WTC11 (cell line): Measurements from ENCODE around the gene UBTD1.

ENCODE experiments used
- ESRRA ChIP-seq: sonication (generic); formaldehyde crosslinking; IDR thresholded peaks from 2 replicates; pipeline ENCODE4 v1.8.1; 2022; ENCODE audit warnings: mild to moderate bottlenecking, missing genetic modification reagents, borderline replicate concordance
- FOXJ3 ChIP-seq: sonication (generic); formaldehyde crosslinking; IDR thresholded peaks from 2 replicates; pipeline ENCODE4 v1.9.0; 2021; ENCODE audit warnings: missing genetic modification reagents, mild to moderate bottlenecking, borderline replicate concordance
- IRF2 ChIP-seq: sonication (generic); formaldehyde crosslinking; IDR thresholded peaks from 2 replicates; pipeline ENCODE4 v1.8.0; 2022; ENCODE audit warnings: low read depth, missing genetic modification reagents, borderline replicate concordance
- SP1 ChIP-seq: sonication (generic); formaldehyde crosslinking; conservative IDR thresholded peaks from 2 replicates; pipeline ENCODE4 v1.8.1; 2022; ENCODE audit warnings: missing genetic modification reagents
- TEAD4 ChIP-seq: sonication (generic); formaldehyde crosslinking; IDR thresholded peaks from 2 replicates; pipeline ENCODE4 v1.8.0; 2022; ENCODE audit warnings: mild to moderate bottlenecking, missing genetic modification reagents
- ZNF263 ChIP-seq: sonication (generic); formaldehyde crosslinking; IDR thresholded peaks from 2 replicates; pipeline ENCODE4 v1.8.1; 2022; ENCODE audit warnings: low read depth, mild to moderate bottlenecking, moderate library complexity, missing genetic modification reagents
- TF ChIP-seq, protein P1 (sequence below): fragments of 200-600 bp; IDR thresholded peaks from 2 replicates; pipeline ENCODE4 v1.8.0; 2022; ENCODE audit warnings: antibody characterized with exemption
- TF ChIP-seq, protein P2 (sequence below): sonication (generic); formaldehyde crosslinking; IDR thresholded peaks from 2 replicates; pipeline ENCODE4 v1.8.1; 2022; ENCODE audit warnings: low read depth, missing genetic modification reagents, borderline replicate concordance
- TF ChIP-seq, protein P3 (sequence below): sonication (generic); formaldehyde crosslinking; IDR thresholded peaks from 2 replicates; pipeline ENCODE4 v1.8.0; 2022; ENCODE audit warnings: mild to moderate bottlenecking, missing genetic modification reagents
- TF ChIP-seq, protein P4 (sequence below): sonication (generic); formaldehyde crosslinking; IDR thresholded peaks from 2 replicates; pipeline ENCODE4 v1.8.1; 2022; ENCODE audit warnings: mild to moderate bottlenecking, missing genetic modification reagents, moderate library complexity, borderline replicate concordance
- TF ChIP-seq, protein P5 (sequence below): sonication (generic); formaldehyde crosslinking; IDR thresholded peaks from 2 replicates; pipeline ENCODE4 v1.8.1; 2023; ENCODE audit warnings: mild to moderate bottlenecking, missing genetic modification reagents, moderate library complexity
- TF ChIP-seq, protein P6 (sequence below): sonication (generic); formaldehyde crosslinking; IDR thresholded peaks from 2 replicates; pipeline ENCODE4 v1.8.0; 2022; ENCODE audit warnings: mild to moderate bottlenecking, missing genetic modification reagents

DNA sequence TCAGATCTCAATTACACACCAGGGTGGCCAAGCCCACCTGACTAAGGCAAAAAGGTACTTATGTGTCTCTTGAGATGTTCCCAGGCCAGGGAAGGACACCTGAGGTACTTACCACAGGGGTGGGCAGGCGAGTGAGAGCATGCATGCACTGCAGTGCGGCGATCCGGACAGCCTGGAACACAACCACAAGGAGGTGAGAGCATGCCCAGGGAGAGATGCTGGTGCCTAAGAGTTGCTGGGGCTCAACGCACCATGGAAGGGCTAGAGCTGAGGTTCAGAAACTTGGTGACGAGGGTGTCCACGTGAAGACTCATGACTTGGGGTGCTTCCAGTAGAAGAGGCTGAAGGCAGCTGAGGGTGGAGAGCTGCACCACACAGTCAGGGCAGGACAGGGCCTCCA lies 39.6 kb upstream of the UBTD1 start:
- TF ChIP-seq, protein P1, sequence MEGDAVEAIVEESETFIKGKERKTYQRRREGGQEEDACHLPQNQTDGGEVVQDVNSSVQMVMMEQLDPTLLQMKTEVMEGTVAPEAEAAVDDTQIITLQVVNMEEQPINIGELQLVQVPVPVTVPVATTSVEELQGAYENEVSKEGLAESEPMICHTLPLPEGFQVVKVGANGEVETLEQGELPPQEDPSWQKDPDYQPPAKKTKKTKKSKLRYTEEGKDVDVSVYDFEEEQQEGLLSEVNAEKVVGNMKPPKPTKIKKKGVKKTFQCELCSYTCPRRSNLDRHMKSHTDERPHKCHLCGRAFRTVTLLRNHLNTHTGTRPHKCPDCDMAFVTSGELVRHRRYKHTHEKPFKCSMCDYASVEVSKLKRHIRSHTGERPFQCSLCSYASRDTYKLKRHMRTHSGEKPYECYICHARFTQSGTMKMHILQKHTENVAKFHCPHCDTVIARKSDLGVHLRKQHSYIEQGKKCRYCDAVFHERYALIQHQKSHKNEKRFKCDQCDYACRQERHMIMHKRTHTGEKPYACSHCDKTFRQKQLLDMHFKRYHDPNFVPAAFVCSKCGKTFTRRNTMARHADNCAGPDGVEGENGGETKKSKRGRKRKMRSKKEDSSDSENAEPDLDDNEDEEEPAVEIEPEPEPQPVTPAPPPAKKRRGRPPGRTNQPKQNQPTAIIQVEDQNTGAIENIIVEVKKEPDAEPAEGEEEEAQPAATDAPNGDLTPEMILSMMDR: no peak
- TF ChIP-seq, protein P2, sequence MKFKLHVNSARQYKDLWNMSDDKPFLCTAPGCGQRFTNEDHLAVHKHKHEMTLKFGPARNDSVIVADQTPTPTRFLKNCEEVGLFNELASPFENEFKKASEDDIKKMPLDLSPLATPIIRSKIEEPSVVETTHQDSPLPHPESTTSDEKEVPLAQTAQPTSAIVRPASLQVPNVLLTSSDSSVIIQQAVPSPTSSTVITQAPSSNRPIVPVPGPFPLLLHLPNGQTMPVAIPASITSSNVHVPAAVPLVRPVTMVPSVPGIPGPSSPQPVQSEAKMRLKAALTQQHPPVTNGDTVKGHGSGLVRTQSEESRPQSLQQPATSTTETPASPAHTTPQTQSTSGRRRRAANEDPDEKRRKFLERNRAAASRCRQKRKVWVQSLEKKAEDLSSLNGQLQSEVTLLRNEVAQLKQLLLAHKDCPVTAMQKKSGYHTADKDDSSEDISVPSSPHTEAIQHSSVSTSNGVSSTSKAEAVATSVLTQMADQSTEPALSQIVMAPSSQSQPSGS (CRISPR knock-in tag): no peak
- TF ChIP-seq SP1: no peak
- no peak for TF ChIP-seq ESRRA (CRISPR knock-in tag)
- TF ChIP-seq, protein P3, sequence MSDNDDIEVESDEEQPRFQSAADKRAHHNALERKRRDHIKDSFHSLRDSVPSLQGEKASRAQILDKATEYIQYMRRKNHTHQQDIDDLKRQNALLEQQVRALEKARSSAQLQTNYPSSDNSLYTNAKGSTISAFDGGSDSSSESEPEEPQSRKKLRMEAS: no peak
- TF ChIP-seq, protein P4, sequence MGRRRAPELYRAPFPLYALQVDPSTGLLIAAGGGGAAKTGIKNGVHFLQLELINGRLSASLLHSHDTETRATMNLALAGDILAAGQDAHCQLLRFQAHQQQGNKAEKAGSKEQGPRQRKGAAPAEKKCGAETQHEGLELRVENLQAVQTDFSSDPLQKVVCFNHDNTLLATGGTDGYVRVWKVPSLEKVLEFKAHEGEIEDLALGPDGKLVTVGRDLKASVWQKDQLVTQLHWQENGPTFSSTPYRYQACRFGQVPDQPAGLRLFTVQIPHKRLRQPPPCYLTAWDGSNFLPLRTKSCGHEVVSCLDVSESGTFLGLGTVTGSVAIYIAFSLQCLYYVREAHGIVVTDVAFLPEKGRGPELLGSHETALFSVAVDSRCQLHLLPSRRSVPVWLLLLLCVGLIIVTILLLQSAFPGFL: no peak
- no peak for TF ChIP-seq FOXJ3 (CRISPR knock-in tag)
- TF ChIP-seq, protein P5, sequence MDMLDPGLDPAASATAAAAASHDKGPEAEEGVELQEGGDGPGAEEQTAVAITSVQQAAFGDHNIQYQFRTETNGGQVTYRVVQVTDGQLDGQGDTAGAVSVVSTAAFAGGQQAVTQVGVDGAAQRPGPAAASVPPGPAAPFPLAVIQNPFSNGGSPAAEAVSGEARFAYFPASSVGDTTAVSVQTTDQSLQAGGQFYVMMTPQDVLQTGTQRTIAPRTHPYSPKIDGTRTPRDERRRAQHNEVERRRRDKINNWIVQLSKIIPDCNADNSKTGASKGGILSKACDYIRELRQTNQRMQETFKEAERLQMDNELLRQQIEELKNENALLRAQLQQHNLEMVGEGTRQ (CRISPR knock-in tag): no peak
- TF ChIP-seq TEAD4 (CRISPR knock-in tag): no peak
- no peak for TF ChIP-seq ZNF263 (CRISPR knock-in tag)
- TF ChIP-seq IRF2 (CRISPR knock-in tag): no peak
- TF ChIP-seq, protein P6, sequence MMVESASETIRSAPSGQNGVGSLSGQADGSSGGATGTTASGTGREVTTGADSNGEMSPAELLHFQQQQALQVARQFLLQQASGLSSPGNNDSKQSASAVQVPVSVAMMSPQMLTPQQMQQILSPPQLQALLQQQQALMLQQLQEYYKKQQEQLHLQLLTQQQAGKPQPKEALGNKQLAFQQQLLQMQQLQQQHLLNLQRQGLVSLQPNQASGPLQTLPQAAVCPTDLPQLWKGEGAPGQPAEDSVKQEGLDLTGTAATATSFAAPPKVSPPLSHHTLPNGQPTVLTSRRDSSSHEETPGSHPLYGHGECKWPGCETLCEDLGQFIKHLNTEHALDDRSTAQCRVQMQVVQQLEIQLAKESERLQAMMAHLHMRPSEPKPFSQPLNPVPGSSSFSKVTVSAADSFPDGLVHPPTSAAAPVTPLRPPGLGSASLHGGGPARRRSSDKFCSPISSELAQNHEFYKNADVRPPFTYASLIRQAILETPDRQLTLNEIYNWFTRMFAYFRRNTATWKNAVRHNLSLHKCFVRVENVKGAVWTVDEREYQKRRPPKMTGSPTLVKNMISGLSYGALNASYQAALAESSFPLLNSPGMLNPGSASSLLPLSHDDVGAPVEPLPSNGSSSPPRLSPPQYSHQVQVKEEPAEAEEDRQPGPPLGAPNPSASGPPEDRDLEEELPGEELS (CRISPR knock-in tag): no peak
